IMR-90 (cell line): ENCODE results near the gene SDR39U1. TPM values are rescaled to one million over a fixed set of nuclear protein-coding genes. Genes with fewer than 3 reads are reported as not detected.

ENCODE experiments used
- ATAC-seq: fragments of 200-7000 bp; cut with Tn5 transposase; 2 replicates; pipeline ENCODE4 v1.9.1; 2020; ENCODE audit warnings: low read depth, mild to moderate bottlenecking, moderate library complexity
- BruUV-seq: library from RNA; stranded (reverse); fragments of 400-500 nt; replicated peaks from 2 replicates; lab custom pipeline; 2021; lab: Mats Ljungman, UMichigan
- CTCF ChIA-PET: fragments of 300-600 bp; formaldehyde crosslinking; extraction: SDS; loops from one replicate; lab custom pipeline; 2021; ENCODE audit warnings: antibody characterized with exemption; lab: Yijun Ruan, JAX
- POLR2A ChIA-PET: fragments of 300-600 bp; sonication (Branson Sonifier 250); formaldehyde crosslinking; loops from one replicate; lab custom pipeline; 2022; ENCODE audit warnings: antibody characterized with exemption; ENCODE audit not compliant: unreplicated experiment; lab: Charles Lee
- DNase-seq: peaks from one replicate; pipeline ENCODE4 v3.0.0; 2013
- H2AFZ ChIP-seq: replicated peaks from 2 replicates; pipeline ENCODE3; 2013; ENCODE audit warnings: low read length, mild to moderate bottlenecking; ENCODE audit not compliant: poor library complexity
- H2AK5ac ChIP-seq: 2 replicates; pipeline ENCODE4 v1.6.1; 2013; ENCODE audit warnings: low read depth, low read length, inconsistent platforms
- H2AK9ac ChIP-seq: replicated peaks from 2 replicates; pipeline ENCODE3; 2013; ENCODE audit warnings: mild to moderate bottlenecking, low read depth, low read length, moderate library complexity; ENCODE audit not compliant: poor library complexity
- H2BK120ac ChIP-seq: 2 replicates; pipeline ENCODE4 v1.6.1; 2013; ENCODE audit warnings: low read depth, low read length, inconsistent platforms
- H2BK15ac ChIP-seq: 3 replicates; pipeline ENCODE4 v1.6.1; 2013; ENCODE audit warnings: low read depth, low read length, inconsistent platforms
- H2BK20ac ChIP-seq: 2 replicates; pipeline ENCODE4 v1.6.1; 2013; ENCODE audit warnings: low read depth, mild to moderate bottlenecking, inconsistent platforms, low read length, moderate library complexity
- H2BK5ac ChIP-seq: 2 replicates; pipeline ENCODE4 v1.6.1; 2013; ENCODE audit warnings: mild to moderate bottlenecking, low read depth, low read length, inconsistent platforms; ENCODE audit not compliant: poor library complexity, severe bottlenecking
- H3K14ac ChIP-seq: replicated peaks from 2 replicates; pipeline ENCODE4 v1.6.1; 2013; ENCODE audit warnings: low read depth, low read length, inconsistent platforms
- H3K18ac ChIP-seq: 2 replicates; pipeline ENCODE4 v1.6.1; 2013; ENCODE audit warnings: low read depth, low read length, control low read depth
- H3K23ac ChIP-seq: 2 replicates; pipeline ENCODE4 v1.6.1; 2013; ENCODE audit warnings: low read depth, low read length, inconsistent platforms
- H3K27ac ChIP-seq: 2 replicates; pipeline ENCODE4 v1.5.1; 2013; ENCODE audit warnings: mild to moderate bottlenecking, control low read depth, low read length; ENCODE audit not compliant: insufficient read depth
- H3K27me3 ChIP-seq: 2 replicates; pipeline ENCODE4 v1.6.1; 2013; ENCODE audit warnings: low read length; ENCODE audit not compliant: control insufficient read depth, insufficient read depth
- H3K36me3 ChIP-seq: 2 replicates; pipeline ENCODE4 v1.6.1; 2013; ENCODE audit warnings: low read length, mixed read lengths; ENCODE audit not compliant: control insufficient read depth, insufficient read depth
- H3K4ac ChIP-seq: 2 replicates; pipeline ENCODE4 v1.6.1; 2013; ENCODE audit warnings: low read depth, low read length, inconsistent platforms
- H3K4me1 ChIP-seq: 2 replicates; pipeline ENCODE4 v1.6.1; 2013; ENCODE audit warnings: low read length, mixed read lengths; ENCODE audit not compliant: control insufficient read depth, insufficient read depth
- H3K4me2 ChIP-seq: 2 replicates; pipeline ENCODE4 v1.6.1; 2013; ENCODE audit warnings: low read depth, mild to moderate bottlenecking, control low read depth, low read length, moderate library complexity
- H3K4me3 ChIP-seq: 2 replicates; pipeline ENCODE4 v1.5.1; 2013; ENCODE audit warnings: low read depth, mild to moderate bottlenecking, control low read depth, low read length, moderate library complexity; ENCODE audit not compliant: insufficient read depth
- H3K56ac ChIP-seq: 2 replicates; pipeline ENCODE4 v1.6.1; 2013; ENCODE audit warnings: low read length, inconsistent platforms; ENCODE audit not compliant: insufficient read depth; ENCODE audit errors: extremely low read depth
- H3K79me1 ChIP-seq, 2 experiments: 2 replicates each; pipeline ENCODE4 v1.6.1; 2013; ENCODE audit warnings: low read length in 2 of 2, inconsistent platforms in 1 of 2, low read depth in 1 of 2
- H3K9ac ChIP-seq: 2 replicates; pipeline ENCODE4 v1.6.1; 2013; ENCODE audit warnings: low read depth, low read length, control low read depth
- H3K9me1 ChIP-seq: 2 replicates; pipeline ENCODE4 v1.6.1; 2013; ENCODE audit warnings: low read length, inconsistent platforms; ENCODE audit not compliant: insufficient read depth
- H3K9me3 ChIP-seq: 2 replicates; pipeline ENCODE4 v1.6.1; 2013; ENCODE audit warnings: low read length; ENCODE audit not compliant: control insufficient read depth, insufficient read depth
- H4K20me1 ChIP-seq: 2 replicates; pipeline ENCODE4 v1.6.1; 2013; ENCODE audit warnings: low read length, inconsistent platforms; ENCODE audit not compliant: insufficient read depth
- H4K5ac ChIP-seq: 2 replicates; pipeline ENCODE4 v1.6.1; 2013; ENCODE audit warnings: mild to moderate bottlenecking, low read depth, low read length, control low read depth
- H4K8ac ChIP-seq, 2 experiments: 2 replicates each; pipeline ENCODE4 v1.6.1; 2013; ENCODE audit warnings: low read depth in 2 of 2, low read length in 2 of 2, control low read depth in 1 of 2, inconsistent platforms in 1 of 2
- H4K91ac ChIP-seq: 2 replicates; pipeline ENCODE4 v1.6.1; 2013; ENCODE audit warnings: low read depth, low read length, inconsistent platforms; ENCODE audit not compliant: insufficient read depth
- CEBPB ChIP-seq: IDR thresholded peaks from 2 replicates; pipeline ENCODE4 v1.6.1; 2012; ENCODE audit warnings: low read depth, low read length, improper control_type of control experiment
- MXI1 ChIP-seq: IDR thresholded peaks from 2 replicates; pipeline ENCODE4 v1.6.1; 2012; ENCODE audit warnings: low read depth, mild to moderate bottlenecking, low read length, moderate library complexity, borderline replicate concordance
- WGBS, 2 experiments: methylation state at CpG; one replicate each; pipeline versions ENCODE4 v1.1.5 to v1.1.7; 2013; ENCODE audit warnings: missing lambda C conversion rate in 2 of 2; ENCODE audit not compliant: insufficient read length in 1 of 2; ENCODE audit errors: extremely low coverage in 2 of 2; 5-methylcytosine and 5-hydroxymethylcytosine counted together
- dilution Hi-C: fragments of 300-500 bp; cut with HindIII; formaldehyde crosslinking; loops from one replicate; pipeline ENCODE4 v1.14.3; 2018; ENCODE audit warnings: low sequenced_read_pairs; ENCODE audit not compliant: unreplicated experiment
- in situ Hi-C: fragments of 300-500 bp; cut with MboI; formaldehyde crosslinking; loops from 3 replicates; pipeline ENCODE4 v1.14.3; 2019; ENCODE audit warnings: low sequenced_read_pairs, inconsistent platforms, mixed read lengths
- intact Hi-C: fragments of 100-400 bp; cut with micrococcal nuclease; formaldehyde crosslinking; loops from 2 replicates; pipeline ENCODE4 v1.10.0; 2022
- polyA plus RNA-seq, 3 experiments: library from polyadenylated mRNA; depleted of rRNA; stranded (reverse); fragments of >200 nt; gene quantifications; 2 replicates each; pipeline ENCODE4 v1.2.3, GENCODE V29; 2012; ENCODE audit warnings: low replicate concordance in 1 of 3
- total RNA-seq: library from RNA; depleted of rRNA; stranded (reverse); fragments of >200 nt; gene quantifications from 2 replicates; pipeline ENCODE4 v1.2.3, GENCODE V29; 2012

SDR39U1 gene
- total and polyA plus RNA-seq, 2 of the 4 experiments (the other 2 are of a cell fraction), result 7.5 to 46.3 TPM

DNA sequence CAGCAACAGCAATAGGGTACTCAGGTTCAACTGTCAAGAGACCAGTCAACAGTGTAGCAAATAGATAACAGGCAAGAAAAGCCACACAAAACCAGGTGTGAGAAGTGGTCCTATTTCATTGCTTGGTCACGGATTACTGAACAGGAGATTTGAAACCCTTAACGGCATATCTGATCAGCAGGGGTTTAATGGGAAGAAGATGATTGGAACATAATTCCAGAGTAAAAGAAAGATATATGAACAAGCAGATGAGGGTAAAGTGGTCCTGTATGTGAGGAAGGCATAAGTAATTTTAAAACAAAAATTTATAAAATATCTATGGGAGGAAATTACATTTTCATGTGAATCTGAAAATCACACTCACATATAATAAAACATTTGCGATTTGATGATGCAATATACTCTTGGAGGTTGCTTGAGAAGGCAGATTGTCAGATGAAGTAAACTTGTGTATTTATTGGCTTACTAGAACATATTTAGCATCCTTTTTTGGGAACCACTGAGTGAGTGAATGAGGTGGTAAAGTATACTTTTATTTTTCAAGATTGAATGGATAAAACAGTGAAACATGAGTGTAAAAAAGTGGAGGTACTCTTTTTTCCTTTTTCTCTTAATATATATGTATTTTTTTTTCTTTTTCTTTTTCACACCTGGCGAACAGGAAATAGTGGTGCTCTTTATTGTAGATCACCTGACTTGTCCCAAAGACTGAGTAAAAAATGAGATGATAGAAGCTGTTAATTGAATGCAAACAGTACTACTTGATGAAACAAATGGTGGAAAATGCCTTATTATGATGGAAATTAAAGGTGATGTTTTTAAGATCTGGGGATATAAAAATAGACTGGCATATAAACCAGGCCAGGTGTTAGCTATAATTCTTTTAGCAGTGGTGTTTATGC is 21.6 kb upstream of the SDR39U1 start:
- no peak overlapping the region for H3K27ac ChIP-seq
- no peak overlapping the region for H2AK9ac ChIP-seq
- H3K9ac ChIP-seq, result no peak overlapping the region
- ATAC-seq (no peak), DNase-seq (no peak)
- H3K36me3 ChIP-seq, result no peaks in the 10 kb centered on the region
- no CpG with 5 or more reads among the region's 4 CpGs for WGBS, 2 experiments
- in situ Hi-C loops (no loop called here), intact Hi-C loops (loop anchor here (10.0 kb wide), 1 partner anchor 161 kb away; no protein-coding TSS in a partner anchor), dilution Hi-C loops (no loop called here)
- no peak overlapping the region for H3K4ac ChIP-seq
- CTCF ChIA-PET, result no interaction called here
- no peak overlapping the region for H2BK15ac ChIP-seq
- no peak overlapping the region for H2AFZ ChIP-seq
- H3K4me2 ChIP-seq, result no peak overlapping the region
- no peaks in the 10 kb centered on the region for H3K9me3 ChIP-seq
- H3K9me1 ChIP-seq, result no peaks in the 10 kb centered on the region
- no peak overlapping the region for H3K23ac ChIP-seq
- H2AK5ac ChIP-seq, result no peak overlapping the region
- no peak overlapping the region for H2BK20ac ChIP-seq
- no peak overlapping the region for H2BK120ac ChIP-seq
- BruUV-seq, result no TSS peak
- TF ChIP-seq MXI1, result no peak
- peak; percentile 42; the same call in 1 of the 2 replicates for TF ChIP-seq CEBPB
- POLR2A ChIA-PET, result no interaction called here
- H3K4me3 ChIP-seq, result no peak overlapping the region
- no peaks in the 10 kb centered on the region for H3K27me3 ChIP-seq
- H3K18ac ChIP-seq, result no peak overlapping the region
- H4K8ac ChIP-seq, result no peak overlapping the region
- no peaks in the 10 kb centered on the region for H3K4me1 ChIP-seq
- no peak overlapping the region for H3K14ac ChIP-seq
- H3K56ac ChIP-seq, result no peak overlapping the region
- H2BK5ac ChIP-seq, result no peak overlapping the region
- H4K20me1 ChIP-seq, result no peaks in the 10 kb centered on the region
- no peak overlapping the region for H4K5ac ChIP-seq
- no peak overlapping the region for H4K91ac ChIP-seq
- H3K79me1 ChIP-seq, result no peaks in the 10 kb centered on the region
